Stimulated activated naive CD4-positive, alpha-beta T cell (primary cell): Measurements from ENCODE around the gene SGCE.

ENCODE experiments used
- DNase-seq, 6 experiments: peaks; one replicate each; lab custom pipeline; 2025; lab: John Stamatoyannopoulos, UW

Gene SGCE

DNA sequence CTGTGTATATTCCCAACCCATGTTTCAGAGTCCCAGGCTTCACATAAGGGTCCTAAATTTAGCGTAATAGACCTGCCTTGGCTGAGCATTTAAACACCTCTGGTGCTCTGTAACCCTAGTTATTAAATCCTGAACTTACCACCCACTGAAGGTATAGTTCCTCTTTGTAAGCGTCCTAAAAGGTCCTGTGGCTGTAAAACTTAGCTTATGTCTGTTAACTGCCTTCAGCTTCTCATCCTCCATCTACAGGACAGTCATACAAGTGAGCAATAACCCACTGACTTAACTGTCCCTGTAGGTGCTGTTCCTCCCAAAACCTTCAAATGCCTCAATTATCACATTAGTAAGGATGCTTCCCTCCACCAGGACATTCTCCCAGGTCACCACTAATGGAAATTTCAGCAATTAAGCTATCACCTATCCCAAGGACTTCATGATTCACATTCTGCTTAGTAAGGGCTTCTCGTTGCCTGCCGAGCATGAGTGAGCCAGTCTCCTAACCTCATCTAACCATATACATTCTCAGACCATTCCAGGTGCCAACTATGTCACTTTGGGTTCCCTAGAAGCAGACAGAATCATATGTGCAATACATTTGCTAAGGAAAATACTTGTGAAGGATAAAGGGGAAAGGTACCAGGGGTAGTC, 90.6 kb downstream of the SGCE start:
- no peak for DNase-seq

DNA sequence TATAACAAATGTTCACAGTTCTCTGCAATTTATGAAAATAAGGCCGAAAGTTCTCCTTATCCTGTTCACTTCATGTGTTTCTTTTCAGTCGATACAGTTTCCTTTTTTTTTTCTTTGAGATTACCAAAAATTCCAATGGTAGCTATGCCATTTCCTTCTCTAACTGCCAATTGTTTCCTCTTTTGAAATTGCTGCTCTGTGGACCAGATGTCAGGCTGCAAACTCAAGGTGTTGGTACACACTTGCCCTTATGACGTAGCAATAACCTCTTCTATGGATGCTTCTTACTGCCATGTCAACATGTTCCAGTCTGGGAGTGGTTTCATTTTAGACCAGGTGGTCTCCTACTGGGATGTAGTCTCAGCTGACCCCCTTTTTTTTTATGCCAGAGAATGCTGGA, 93.4 kb downstream of the SGCE start:
- DNase-seq = no peak

- DNase-seq = no peak
Observed at GRCh38 chr7:94561841-94562514, 94.0 kb downstream of the SGCE start.

- no peak for DNase-seq
Observed at GRCh38 chr7:94559972-94560371, 96.0 kb downstream of the SGCE start.

GRCh38 chr7:94557215-94557614, 98.7 kb downstream of the SGCE start:
- no peak for DNase-seq

DNA sequence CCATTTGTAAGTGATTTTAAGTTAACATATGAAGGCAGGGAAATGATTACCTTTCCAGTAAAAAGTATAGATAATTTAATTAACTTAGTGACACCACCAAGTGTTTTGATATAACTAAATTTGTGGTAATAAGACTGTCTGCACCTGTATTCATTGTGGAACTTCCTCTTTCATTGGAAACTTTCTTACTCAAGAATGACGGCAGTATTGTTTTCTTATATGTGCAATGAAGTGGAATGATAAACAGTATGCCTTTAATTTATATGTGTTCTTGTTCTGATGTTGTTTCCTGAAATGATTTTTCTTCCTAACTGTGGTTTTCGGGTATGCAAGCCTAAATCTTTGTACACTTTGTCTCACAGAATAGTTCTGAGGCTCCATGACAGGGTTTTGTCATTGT, 99.9 kb downstream of the SGCE start:
- no peak for DNase-seq

DNA sequence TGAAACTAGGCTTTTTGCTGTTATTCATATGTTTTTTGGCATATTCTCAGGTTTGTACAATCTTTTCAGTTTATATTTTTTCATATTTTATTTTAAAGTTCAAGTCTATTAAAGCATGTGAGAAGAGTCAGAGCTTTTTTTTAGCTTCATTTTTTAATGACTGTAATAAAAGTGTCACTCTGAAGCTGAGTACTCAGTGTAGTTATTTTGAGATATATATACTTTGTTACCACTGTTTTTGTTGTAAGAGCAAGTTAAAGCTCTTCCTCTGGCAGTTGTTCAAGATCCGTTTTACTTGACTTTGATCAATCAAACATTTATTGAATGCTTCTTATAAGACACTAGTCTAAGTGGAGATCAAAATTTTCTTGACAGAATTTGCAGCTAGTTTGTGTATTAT, 108.8 kb downstream of the SGCE start:
- DNase-seq = no peak

DNA sequence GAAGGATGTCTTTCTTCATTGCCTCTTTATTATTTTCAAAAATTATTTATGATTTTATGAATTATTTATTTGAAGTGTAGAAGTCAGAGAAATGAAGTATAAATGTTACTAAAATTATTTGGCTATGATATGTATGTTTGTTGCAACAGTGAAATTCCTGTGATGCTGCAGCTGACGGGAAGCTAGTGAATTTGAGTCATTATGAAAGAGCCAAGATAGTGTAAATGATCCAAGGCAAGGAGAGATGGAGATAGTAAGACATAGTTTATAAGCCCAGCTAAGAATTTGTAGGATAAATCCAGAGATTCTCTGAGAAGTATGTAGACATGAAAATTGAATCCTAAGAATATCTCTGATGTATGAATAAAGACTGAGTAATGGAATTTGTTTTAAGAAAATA, 115.5 kb downstream of the SGCE start:
- no peak for DNase-seq
